ENCODE data around the gene KCNQ1.

DNA sequence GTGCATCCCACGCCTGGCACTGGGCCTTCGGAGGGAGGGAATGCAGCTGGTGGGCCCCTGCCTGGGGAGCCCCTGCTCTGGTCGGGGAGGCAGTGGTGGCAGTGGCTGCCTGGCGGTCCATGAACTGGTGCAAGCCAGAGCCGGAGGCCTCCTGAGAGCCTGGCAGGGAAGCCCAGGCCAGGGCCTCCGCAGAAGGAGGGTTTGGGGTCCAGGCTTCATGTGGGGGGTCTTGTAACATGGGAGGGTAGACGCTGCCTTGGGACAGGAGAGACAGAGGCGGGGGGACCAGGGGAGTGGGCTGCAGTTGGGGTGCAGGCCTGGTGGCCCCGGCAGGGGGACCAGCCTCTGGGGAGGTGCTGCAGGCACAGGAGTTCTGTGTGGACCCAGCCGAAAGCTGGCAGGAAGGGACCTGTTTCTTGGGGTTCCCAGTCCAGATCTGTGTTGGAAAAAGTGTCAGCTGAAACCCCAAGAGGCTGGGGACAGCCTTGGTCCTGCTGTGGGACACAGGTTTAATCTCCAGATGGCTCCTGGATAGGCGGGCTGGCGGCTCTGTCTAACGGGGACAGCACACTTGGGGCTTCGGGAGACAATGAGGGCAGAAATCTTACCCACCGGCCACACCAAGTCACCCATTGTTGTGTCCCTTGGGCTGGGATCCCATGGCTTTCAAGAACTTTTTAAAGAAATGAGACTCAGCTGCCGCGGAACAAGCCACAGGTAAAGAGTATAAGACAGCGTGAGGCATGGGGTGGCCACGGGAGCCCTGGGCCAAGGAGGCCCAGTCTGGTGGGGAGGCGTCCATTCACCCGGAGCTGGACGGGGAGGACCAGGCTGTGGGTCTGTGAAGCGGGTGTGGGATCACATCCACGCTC, 73.5 kb downstream of the KCNQ1 start:
- TF ChIP-seq, protein P1, sequence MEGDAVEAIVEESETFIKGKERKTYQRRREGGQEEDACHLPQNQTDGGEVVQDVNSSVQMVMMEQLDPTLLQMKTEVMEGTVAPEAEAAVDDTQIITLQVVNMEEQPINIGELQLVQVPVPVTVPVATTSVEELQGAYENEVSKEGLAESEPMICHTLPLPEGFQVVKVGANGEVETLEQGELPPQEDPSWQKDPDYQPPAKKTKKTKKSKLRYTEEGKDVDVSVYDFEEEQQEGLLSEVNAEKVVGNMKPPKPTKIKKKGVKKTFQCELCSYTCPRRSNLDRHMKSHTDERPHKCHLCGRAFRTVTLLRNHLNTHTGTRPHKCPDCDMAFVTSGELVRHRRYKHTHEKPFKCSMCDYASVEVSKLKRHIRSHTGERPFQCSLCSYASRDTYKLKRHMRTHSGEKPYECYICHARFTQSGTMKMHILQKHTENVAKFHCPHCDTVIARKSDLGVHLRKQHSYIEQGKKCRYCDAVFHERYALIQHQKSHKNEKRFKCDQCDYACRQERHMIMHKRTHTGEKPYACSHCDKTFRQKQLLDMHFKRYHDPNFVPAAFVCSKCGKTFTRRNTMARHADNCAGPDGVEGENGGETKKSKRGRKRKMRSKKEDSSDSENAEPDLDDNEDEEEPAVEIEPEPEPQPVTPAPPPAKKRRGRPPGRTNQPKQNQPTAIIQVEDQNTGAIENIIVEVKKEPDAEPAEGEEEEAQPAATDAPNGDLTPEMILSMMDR (IDR thresholded peaks at IDR 0.05; ENCODE audit: low read length): no peak
- no peak for TF ChIP-seq EZH2 (IDR thresholded peaks at IDR 0.05; ENCODE audit: borderline replicate concordance, low read length)
